B cell (primary cell): ENCODE results near the gene COX14. TPM values are rescaled to one million over a fixed set of nuclear protein-coding genes. Genes with fewer than 3 reads are reported as not detected.
"Not testable (repeated sequence)": the region's sequence is repeated elsewhere in the genome, so short reads cannot be mapped to it uniquely, and the experiment has no call there.

ENCODE experiments used
- ATAC-seq: fragments of 200-7000 bp; cut with Tn5 transposase; one replicate; pipeline ENCODE4 v1.10.0; 2021; ENCODE audit warnings: low read depth, mild to moderate bottlenecking, moderate number of reproducible peaks, moderate library complexity
- CTCF ChIA-PET: fragments of 350-600 bp; sonication (Branson Sonifier 250); formaldehyde crosslinking; loops from one replicate; lab custom pipeline; 2021; ENCODE audit warnings: antibody characterized with exemption, inconsistent platforms; lab: Charles Lee
- POLR2A ChIA-PET: fragments of 350-600 bp; sonication (Branson Sonifier 250); formaldehyde crosslinking; loops from one replicate; lab custom pipeline; 2021; ENCODE audit warnings: antibody characterized with exemption; lab: Charles Lee
- DNase-seq: peaks from one replicate; pipeline ENCODE4 v3.0.0; 2013
- H2AFZ ChIP-seq: 2 replicates; pipeline ENCODE4 v1.6.1; 2012; ENCODE audit warnings: mild to moderate bottlenecking, low read depth, low read length; ENCODE audit not compliant: insufficient read depth, poor library complexity, severe bottlenecking
- H3K27ac ChIP-seq, 2 donors: 1 replicate in 1 of 2; 2 replicates in 1 of 2; pipeline ENCODE4 v1.5.1; 2012 to 2013; ENCODE audit warnings: low read length in 2 of 2, mild to moderate bottlenecking in 2 of 2, moderate library complexity in 1 of 2
- H3K27me3 ChIP-seq, 4 experiments: fragments of 200-600 bp in 1 of 4; sonication (generic) in 1 of 4; replicated peaks in 1 of 4; 1 replicate in 2 of 4; 2 replicates in 2 of 4; pipeline versions ENCODE4 v1.6.1 to v1.7.0; 2013 to 2016; ENCODE audit warnings: low read length in 3 of 4, mild to moderate bottlenecking in 2 of 4, mixed read lengths in 1 of 4, moderate library complexity in 1 of 4; ENCODE audit not compliant: insufficient read depth in 4 of 4, control insufficient read depth in 3 of 4; ENCODE audit errors: control extremely low read depth in 1 of 4
- H3K36me3 ChIP-seq, 2 experiments: replicated peaks in 1 of 2; 1 replicate in 1 of 2; 2 replicates in 1 of 2; pipeline versions ENCODE4 v1.6.1 to v1.7.1; 2013; ENCODE audit warnings: low read length in 1 of 2; ENCODE audit not compliant: insufficient read depth in 2 of 2, control insufficient read depth in 1 of 2; ENCODE audit errors: control extremely low read depth in 1 of 2, extremely low read depth in 1 of 2
- H3K4me1 ChIP-seq, 2 donors: fragments of 200-600 bp in 1 of 2; sonication (generic) in 1 of 2; 1 replicate in 1 of 2; 2 replicates in 1 of 2; pipeline versions ENCODE4 v1.5.1 to v1.6.1; 2013 to 2017; ENCODE audit warnings: low read length in 2 of 2; ENCODE audit not compliant: control insufficient read depth in 2 of 2, insufficient read depth in 2 of 2
- H3K4me2 ChIP-seq: replicated peaks from 2 replicates; pipeline ENCODE3; 2012; ENCODE audit warnings: mild to moderate bottlenecking, low read depth, low read length; ENCODE audit not compliant: poor library complexity, severe bottlenecking
- H3K4me3 ChIP-seq, 5 experiments: fragments of 200-600 bp in 1 of 5; sonication (generic) in 1 of 5; 1 replicate in 3 of 5; 2 replicates in 2 of 5; pipeline versions ENCODE4 v1.5.1 to v1.7.0; 2011 to 2016; ENCODE audit warnings: low read length in 4 of 5, mild to moderate bottlenecking in 4 of 5, low read depth in 2 of 5, control low read depth in 1 of 5, moderate library complexity in 1 of 5; ENCODE audit not compliant: insufficient read depth in 1 of 5; ENCODE audit errors: control extremely low read depth in 1 of 5, extremely low read depth in 1 of 5
- H3K79me2 ChIP-seq: fragments of 200-600 bp; sonication (generic); one replicate; pipeline ENCODE4 v1.6.0; 2016; ENCODE audit warnings: low read length; ENCODE audit not compliant: control insufficient read depth, insufficient read depth
- H3K9ac ChIP-seq: fragments of 200-600 bp; sonication (generic); 2 replicates; pipeline ENCODE4 v1.6.1; 2017; ENCODE audit warnings: mild to moderate bottlenecking, low read length, moderate library complexity
- H3K9me3 ChIP-seq, 3 donors: one replicate each; pipeline versions ENCODE4 v1.6.1 to v1.7.1; 2013; ENCODE audit warnings: low read length in 2 of 3; ENCODE audit not compliant: control insufficient read depth in 2 of 3, insufficient read depth in 1 of 3; ENCODE audit errors: control extremely low read depth in 1 of 3
- H4K20me1 ChIP-seq: 2 replicates; pipeline ENCODE4 v1.6.0; 2012; ENCODE audit warnings: mild to moderate bottlenecking, low read length; ENCODE audit not compliant: insufficient read depth, control insufficient read depth, poor library complexity, severe bottlenecking
- H3K27ac Mint-ChIP-seq: one replicate; pipeline ENCODE4 v1.8.0; 2021; ENCODE audit warnings: mixed read lengths
- H3K27me3 Mint-ChIP-seq: one replicate; pipeline ENCODE4 v1.8.0; 2021; ENCODE audit warnings: mixed read lengths
- H3K4me1 Mint-ChIP-seq: one replicate; pipeline ENCODE4 v1.8.0; 2021; ENCODE audit warnings: mixed read lengths
- H3K4me3 Mint-ChIP-seq: one replicate; pipeline ENCODE4 v1.8.0; 2021; ENCODE audit warnings: mixed read lengths
- H3K9me3 Mint-ChIP-seq: one replicate; pipeline ENCODE4 v1.8.0; 2022; ENCODE audit warnings: mixed read lengths; ENCODE audit not compliant: insufficient read depth
- EZH2 ChIP-seq: IDR thresholded peaks from 2 replicates; pipeline ENCODE4 v1.6.1; 2012; ENCODE audit warnings: borderline replicate concordance, low read depth, mild to moderate bottlenecking, moderate library complexity, low read length; ENCODE audit not compliant: insufficient read depth, poor library complexity, severe bottlenecking
- WGBS: methylation state at CpG from one replicate; pipeline ENCODE4 v1.1.5; 2013; ENCODE audit warnings: missing lambda C conversion rate; ENCODE audit not compliant: insufficient coverage; 5-methylcytosine and 5-hydroxymethylcytosine counted together
- intact Hi-C: fragments of 100-400 bp; cut with micrococcal nuclease; formaldehyde crosslinking; loops from one replicate; pipeline ENCODE4 v1.10.0; 2022
- polyA plus RNA-seq: library from polyadenylated mRNA; depleted of rRNA; stranded (reverse); fragments of >200 nt; gene quantifications from 2 replicates; pipeline ENCODE4 v1.2.3, GENCODE V29; 2012
- total RNA-seq, 2 donors: library from RNA; stranded (reverse); fragments of 120-200 nt in 1 of 2; gene quantifications; 1 replicate in 1 of 2; 2 replicates in 1 of 2; pipeline versions ENCODE4 v1.2.3 to v1.2.4, GENCODE V29; 2013 to 2022
- TF ChIP-seq, protein P1 (sequence below): fragments of 200-600 bp; IDR thresholded peaks from one replicate; pipeline ENCODE4 v1.8.0; 2022; ENCODE audit warnings: antibody characterized with exemption, mild to moderate bottlenecking

COX14 gene
- total and polyA plus RNA-seq, 2 donors (not counting 1 experiment from before 2014, with no cell fraction given), result 31.8 to 60.4 TPM

DNA sequence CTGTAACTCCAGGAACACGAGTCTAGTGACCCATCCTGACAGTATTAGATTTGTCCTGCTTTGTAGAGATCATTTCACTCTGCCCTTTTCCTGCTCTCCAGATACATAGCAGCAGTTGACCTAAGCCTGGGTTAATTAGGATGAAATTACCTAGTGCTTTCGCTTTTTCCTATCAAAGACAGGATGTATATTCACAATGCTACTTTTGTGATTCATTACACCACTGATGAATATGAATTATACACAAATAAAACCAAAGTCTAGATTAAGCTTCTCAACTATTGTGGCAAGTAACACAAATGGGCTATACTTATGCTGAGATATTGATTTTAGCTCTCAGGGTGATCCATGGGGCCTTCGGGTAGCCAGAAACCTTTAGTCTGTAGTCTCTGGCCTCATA is 37.3 kb downstream of the COX14 start:
- no peak overlapping the region for H3K27ac Mint-ChIP-seq
- no peak overlapping the region for H3K4me3 Mint-ChIP-seq
- no peaks in the 10 kb centered on the region for H3K4me1 ChIP-seq
- no peaks in the 10 kb centered on the region for H3K9me3 Mint-ChIP-seq
- TF ChIP-seq EZH2, result no peak
- TF ChIP-seq, protein P1, sequence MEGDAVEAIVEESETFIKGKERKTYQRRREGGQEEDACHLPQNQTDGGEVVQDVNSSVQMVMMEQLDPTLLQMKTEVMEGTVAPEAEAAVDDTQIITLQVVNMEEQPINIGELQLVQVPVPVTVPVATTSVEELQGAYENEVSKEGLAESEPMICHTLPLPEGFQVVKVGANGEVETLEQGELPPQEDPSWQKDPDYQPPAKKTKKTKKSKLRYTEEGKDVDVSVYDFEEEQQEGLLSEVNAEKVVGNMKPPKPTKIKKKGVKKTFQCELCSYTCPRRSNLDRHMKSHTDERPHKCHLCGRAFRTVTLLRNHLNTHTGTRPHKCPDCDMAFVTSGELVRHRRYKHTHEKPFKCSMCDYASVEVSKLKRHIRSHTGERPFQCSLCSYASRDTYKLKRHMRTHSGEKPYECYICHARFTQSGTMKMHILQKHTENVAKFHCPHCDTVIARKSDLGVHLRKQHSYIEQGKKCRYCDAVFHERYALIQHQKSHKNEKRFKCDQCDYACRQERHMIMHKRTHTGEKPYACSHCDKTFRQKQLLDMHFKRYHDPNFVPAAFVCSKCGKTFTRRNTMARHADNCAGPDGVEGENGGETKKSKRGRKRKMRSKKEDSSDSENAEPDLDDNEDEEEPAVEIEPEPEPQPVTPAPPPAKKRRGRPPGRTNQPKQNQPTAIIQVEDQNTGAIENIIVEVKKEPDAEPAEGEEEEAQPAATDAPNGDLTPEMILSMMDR, result no peak
- no peak for ATAC-seq
- ChIA-PET CTCF (interaction anchor here (1.3 kb wide), 1 partner anchor 38 kb away, joined by 3 read pairs; no protein-coding TSS in a partner anchor), POLR2A (no interaction called here)
- H3K27me3 ChIP-seq, result no peaks in the 10 kb centered on the region
- intact Hi-C loops, result no loop called here
- no peaks in the 10 kb centered on the region for H3K9me3 ChIP-seq
- peaks cover 1 to 2% of the 10 kb centered on the region in 2 experiments for H3K36me3 ChIP-seq
- H4K20me1 ChIP-seq, result peaks cover 19% of the 10 kb centered on the region
- no peak overlapping the region for H2AFZ ChIP-seq
- H3K4me2 ChIP-seq, result no peak overlapping the region
- H3K4me1 Mint-ChIP-seq, result peaks cover 6% of the 10 kb centered on the region
- WGBS, result no CpG with 5 or more reads among the region's 3 CpGs
- no peaks in the 10 kb centered on the region for H3K27me3 Mint-ChIP-seq
- no peak overlapping the region for H3K27ac ChIP-seq
- H3K4me3 ChIP-seq, result no peak overlapping the region
- no peak for DNase-seq
- H3K9ac ChIP-seq, result no peak overlapping the region
- H3K79me2 ChIP-seq, result peaks cover 66% of the 10 kb centered on the region

DNA sequence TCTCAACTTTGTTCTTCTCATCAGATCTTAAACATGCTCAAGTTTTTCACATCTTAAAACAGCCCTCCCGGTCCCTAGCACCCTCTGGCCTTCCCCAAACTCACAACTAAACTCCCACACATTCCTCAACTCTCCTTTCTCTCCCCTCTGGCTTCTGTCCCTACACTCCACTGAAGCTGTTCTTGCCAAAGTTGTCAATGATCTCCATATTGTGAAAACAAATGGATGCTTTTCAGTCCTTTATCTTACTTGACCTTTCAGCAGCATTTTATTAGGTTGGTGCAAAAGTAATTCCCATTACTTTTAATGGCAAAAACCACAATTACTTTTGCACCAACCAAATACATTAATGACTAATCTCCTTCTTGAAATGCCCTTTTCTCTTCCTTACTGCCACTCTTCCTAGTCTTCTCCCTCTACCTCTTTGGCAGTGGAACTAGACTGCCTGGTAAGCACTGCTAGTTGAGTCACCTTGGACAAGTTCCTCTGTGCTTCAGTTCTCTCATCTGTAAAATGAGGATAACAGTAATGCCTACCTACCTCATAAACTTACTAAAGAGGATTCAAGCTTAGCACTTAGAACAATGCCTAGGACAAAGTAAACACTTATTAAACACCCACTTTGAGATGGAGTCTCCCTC is 39.1 kb downstream of the COX14 start:
- Histone ChIP-seq H3K4me1 (no peaks in the 10 kb centered on the region), H3K4me2 (no peak overlapping the region), H3K27me3 (no peaks in the 10 kb centered on the region), H3K9ac (no peak overlapping the region), H3K27ac (no peak overlapping the region), H3K4me3 (no peak overlapping the region), H4K20me1 (peaks cover 15% of the 10 kb centered on the region), H3K36me3 (peaks cover 0 to 2% of the 10 kb centered on the region in 2 experiments), H3K79me2 (peaks cover 67% of the 10 kb centered on the region), H3K9me3 (no peaks in the 10 kb centered on the region), H2AFZ (no peak overlapping the region)
- TF ChIP-seq EZH2, result no peak
- TF ChIP-seq, protein P1, result no peak
- no peak for ATAC-seq
- ChIA-PET POLR2A (interaction anchor here (0.6 kb wide), 1 partner anchor 192 kb away, joined by 6 read pairs; no protein-coding TSS in a partner anchor), CTCF (no interaction called here)
- Mint-ChIP-seq H3K27me3 (no peaks in the 10 kb centered on the region), H3K9me3 (no peaks in the 10 kb centered on the region), H3K27ac (peak overlapping the region; percentile 11), H3K4me1 (peaks cover 6% of the 10 kb centered on the region), H3K4me3 (no peak overlapping the region)
- WGBS, result 100% methylated on average over 1 of the region's 1 CpG
- intact Hi-C loops, result no loop called here
- DNase-seq, result no peak

DNA sequence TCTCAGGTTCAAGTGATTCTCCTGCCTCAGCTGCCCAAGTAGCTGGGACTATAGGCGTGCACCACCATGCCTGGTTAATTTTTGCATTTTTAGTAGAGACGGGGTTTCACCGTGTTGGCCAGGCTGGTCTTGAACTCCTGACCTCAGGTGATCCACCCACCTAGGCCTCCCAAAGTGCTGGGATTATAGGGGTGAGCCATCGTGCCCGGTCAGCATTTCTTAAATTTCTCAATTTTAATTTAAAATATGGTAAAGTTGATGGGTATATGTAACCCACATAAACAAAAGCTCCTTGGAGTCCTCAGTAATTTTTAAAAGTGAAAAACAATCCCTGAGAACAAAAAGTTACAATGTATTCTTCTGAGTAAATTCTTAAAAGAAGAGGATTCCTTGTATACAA is 42.9 kb downstream of the COX14 start:
- DNase-seq, intact Hi-C loops, H3K9me3 Mint-ChIP-seq, POLR2A ChIA-PET, H3K4me2 ChIP-seq, H3K4me3 Mint-ChIP-seq, ATAC-seq, H3K9ac ChIP-seq, H3K27ac Mint-ChIP-seq, H3K27ac ChIP-seq, H3K4me1 Mint-ChIP-seq, H3K9me3 ChIP-seq, H3K27me3 Mint-ChIP-seq, H3K27me3 ChIP-seq, H3K36me3 ChIP-seq, H3K4me1 ChIP-seq, H2AFZ ChIP-seq, H3K4me3 ChIP-seq: not testable (repeated sequence)
- CTCF ChIA-PET, result interaction anchor here (0.7 to 1.7 kb wide), 5 partner anchors 11 to 92 kb away, joined by 3 to 4 read pairs (median 3); no protein-coding TSS in a partner anchor
- 80% methylated on average over 1 of the region's 5 CpGs for WGBS
- Histone ChIP-seq H4K20me1 (peaks cover 15% of the 10 kb centered on the region), H3K79me2 (peaks cover 66% of the 10 kb centered on the region)
